ENCODE data around the gene RNPS1. TPM values are rescaled to one million over a fixed set of nuclear protein-coding genes. Genes with fewer than 3 reads are reported as not detected.

Gene RNPS1
- polyA plus RNA-seq, 2 donors: 41.4 to 100.0 TPM

DNA sequence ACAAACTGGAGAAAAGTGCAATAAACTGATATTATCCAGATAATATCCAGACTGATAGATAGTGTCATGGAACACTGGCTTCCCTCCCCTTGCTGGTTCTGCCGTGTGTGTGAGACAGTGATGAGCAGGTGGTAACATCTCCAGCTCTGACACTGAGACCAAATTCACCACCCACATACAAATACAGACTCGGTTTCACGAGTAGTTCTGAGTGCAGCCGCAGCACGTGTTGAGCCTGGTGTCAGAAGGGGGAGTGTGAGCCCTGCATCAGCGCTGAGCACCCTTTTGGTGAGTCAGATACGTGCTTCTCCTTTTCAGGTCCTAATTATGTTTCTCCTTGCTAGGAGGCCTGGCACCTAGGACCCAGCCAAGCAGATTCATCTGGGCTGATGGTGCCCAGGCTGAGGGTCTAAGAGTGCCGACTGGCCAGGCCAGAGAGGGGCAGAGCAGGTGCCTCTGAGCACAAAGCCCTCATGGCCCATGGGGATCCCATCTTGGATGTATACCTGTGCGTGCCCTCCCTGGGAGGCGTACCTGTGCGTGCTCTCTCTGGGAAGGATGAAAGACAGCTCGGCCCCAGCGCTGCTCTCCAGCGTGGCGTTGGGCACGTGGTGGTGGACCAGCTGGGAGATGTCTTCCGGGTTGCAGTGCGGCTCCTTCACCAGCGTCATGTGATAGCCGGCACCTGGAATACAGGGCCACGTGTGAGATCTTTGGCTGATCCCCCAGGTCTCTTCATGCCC, 27.3 kb upstream of the RNPS1 start:
- Histone ChIP-seq H3K4me1 (ENCODE audit: control insufficient read depth in 2 of 2, insufficient read depth in 2 of 2, low read length in 1 of 2) (no peaks in the 10 kb centered on the region), H3K27ac (ENCODE audit: low read depth in 2 of 2, low read length in 1 of 2) (no peak overlapping the region), H3K9me3 (ENCODE audit: control insufficient read depth in 2 of 2, insufficient read depth in 1 of 2, low read depth in 1 of 2, low read length in 1 of 2) (no peaks in the 10 kb centered on the region), H3K4me3 (ENCODE audit: low read depth in 1 of 2, low read length in 2 of 2) (no peak overlapping the region), H3K27me3 (ENCODE audit: control insufficient read depth in 1 of 2, insufficient read depth in 2 of 2, low read length in 2 of 2) (no peaks in the 10 kb centered on the region), H3K36me3 (ENCODE audit: control insufficient read depth in 2 of 2, insufficient read depth in 2 of 2, low read length in 1 of 2) (peaks cover 0 to 3% of the 10 kb centered on the region in 2 donors)
- 89 to 91% methylated on average over 21 of the region's 21 CpGs for WGBS, 2 donors

DNA sequence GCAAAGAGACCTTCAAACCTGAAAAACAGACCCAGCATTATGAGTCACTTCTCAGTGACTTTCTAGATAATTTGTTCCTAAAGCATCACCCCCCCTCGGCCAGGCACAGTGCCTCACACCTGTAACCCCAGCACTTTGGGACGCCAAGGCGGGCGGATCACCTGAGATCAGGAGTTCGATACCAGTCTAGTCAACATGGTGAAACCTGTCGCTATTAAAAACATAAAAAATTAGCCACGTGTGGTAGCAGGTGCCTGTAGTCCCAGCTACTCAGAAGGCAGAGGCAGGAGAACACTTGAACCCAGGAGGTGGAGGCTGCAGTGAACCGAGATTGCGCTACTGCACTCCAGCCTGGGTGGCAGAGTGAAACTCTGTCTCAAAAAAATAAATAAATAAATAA, 24.3 kb upstream of the RNPS1 start:
- H3K36me3 ChIP-seq (ENCODE audit: control insufficient read depth in 2 of 2, insufficient read depth in 2 of 2, low read length in 1 of 2): peaks cover 0 to 3% of the 10 kb centered on the region in 2 donors
- H3K27me3 ChIP-seq (ENCODE audit: control insufficient read depth in 1 of 2, insufficient read depth in 2 of 2, low read length in 2 of 2): no peaks in the 10 kb centered on the region
- H3K27ac ChIP-seq (ENCODE audit: low read depth in 2 of 2, low read length in 1 of 2): no peak overlapping the region
- H3K9me3 ChIP-seq (ENCODE audit: control insufficient read depth in 2 of 2, insufficient read depth in 1 of 2, low read depth in 1 of 2, low read length in 1 of 2): no peaks in the 10 kb centered on the region
- WGBS, 2 donors: 89 to 90% methylated on average over 9 of the region's 9 CpGs
- H3K4me3 ChIP-seq (ENCODE audit: low read depth in 1 of 2, low read length in 2 of 2): no peak overlapping the region
- H3K4me1 ChIP-seq (ENCODE audit: control insufficient read depth in 2 of 2, insufficient read depth in 2 of 2, low read length in 1 of 2): no peaks in the 10 kb centered on the region

DNA sequence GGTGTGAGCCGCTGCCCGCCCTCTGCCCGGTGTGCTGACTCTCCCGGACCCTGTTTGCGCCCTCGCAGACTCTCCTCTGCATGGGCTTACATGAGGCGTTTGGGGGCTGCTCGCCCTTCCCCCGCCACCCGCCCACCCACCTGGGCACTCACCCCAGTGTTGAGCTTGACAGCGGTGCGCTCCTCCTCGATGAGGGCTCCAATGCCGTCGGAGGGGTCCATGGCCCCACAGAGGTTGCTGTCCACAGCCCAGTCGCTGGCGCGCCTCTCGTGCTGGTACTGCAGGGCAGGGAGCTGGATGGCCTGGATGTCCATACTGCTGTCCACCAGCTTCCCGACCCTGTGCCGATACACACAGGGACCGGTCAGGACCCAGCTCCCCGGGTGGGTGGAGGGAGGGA, 21.4 kb upstream of the RNPS1 start:
- Histone ChIP-seq H3K27ac (ENCODE audit: low read depth in 2 of 2, low read length in 1 of 2) (no peak overlapping the region), H3K9me3 (ENCODE audit: control insufficient read depth in 2 of 2, insufficient read depth in 1 of 2, low read depth in 1 of 2, low read length in 1 of 2) (no peaks in the 10 kb centered on the region), H3K36me3 (ENCODE audit: control insufficient read depth in 2 of 2, insufficient read depth in 2 of 2, low read length in 1 of 2) (peaks cover 0 to 11% of the 10 kb centered on the region in 2 donors), H3K4me1 (ENCODE audit: control insufficient read depth in 2 of 2, insufficient read depth in 2 of 2, low read length in 1 of 2) (no peaks in the 10 kb centered on the region), H3K4me3 (ENCODE audit: low read depth in 1 of 2, low read length in 2 of 2) (no peak overlapping the region), H3K27me3 (ENCODE audit: control insufficient read depth in 1 of 2, insufficient read depth in 2 of 2, low read length in 2 of 2) (no peaks in the 10 kb centered on the region)
- 93 to 95% methylated on average over 23 of the region's 23 CpGs for WGBS, 2 donors

DNA sequence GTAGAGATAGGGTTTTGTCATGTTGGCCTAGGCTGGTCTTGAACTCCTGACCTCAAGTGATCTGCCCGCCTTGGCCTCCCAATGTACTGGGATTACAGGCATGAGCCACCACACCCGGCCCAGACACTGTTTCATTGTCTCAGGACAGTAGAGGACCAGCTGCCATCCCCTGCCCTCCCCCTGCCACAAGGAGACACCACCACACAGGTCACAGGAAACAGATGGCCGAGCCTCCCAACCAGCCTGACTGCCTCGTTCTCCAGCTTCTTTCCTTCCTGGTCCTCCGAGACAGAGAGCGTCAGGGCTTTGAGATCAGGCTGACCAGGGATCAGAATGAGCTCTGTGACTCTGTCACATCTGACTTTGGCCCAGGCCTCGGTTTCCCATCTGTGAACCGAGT, 20.8 kb upstream of the RNPS1 start:
- Histone ChIP-seq H3K9me3 (ENCODE audit: control insufficient read depth in 2 of 2, insufficient read depth in 1 of 2, low read depth in 1 of 2, low read length in 1 of 2) (no peaks in the 10 kb centered on the region), H3K27me3 (ENCODE audit: control insufficient read depth in 1 of 2, insufficient read depth in 2 of 2, low read length in 2 of 2) (no peaks in the 10 kb centered on the region), H3K4me1 (ENCODE audit: control insufficient read depth in 2 of 2, insufficient read depth in 2 of 2, low read length in 1 of 2) (no peaks in the 10 kb centered on the region), H3K36me3 (ENCODE audit: control insufficient read depth in 2 of 2, insufficient read depth in 2 of 2, low read length in 1 of 2) (peaks cover 0 to 12% of the 10 kb centered on the region in 2 donors), H3K27ac (ENCODE audit: low read depth in 2 of 2, low read length in 1 of 2) (no peak overlapping the region), H3K4me3 (ENCODE audit: low read depth in 1 of 2, low read length in 2 of 2) (no peak overlapping the region)
- 75 to 78% methylated on average over 8 of the region's 8 CpGs for WGBS, 2 donors

DNA sequence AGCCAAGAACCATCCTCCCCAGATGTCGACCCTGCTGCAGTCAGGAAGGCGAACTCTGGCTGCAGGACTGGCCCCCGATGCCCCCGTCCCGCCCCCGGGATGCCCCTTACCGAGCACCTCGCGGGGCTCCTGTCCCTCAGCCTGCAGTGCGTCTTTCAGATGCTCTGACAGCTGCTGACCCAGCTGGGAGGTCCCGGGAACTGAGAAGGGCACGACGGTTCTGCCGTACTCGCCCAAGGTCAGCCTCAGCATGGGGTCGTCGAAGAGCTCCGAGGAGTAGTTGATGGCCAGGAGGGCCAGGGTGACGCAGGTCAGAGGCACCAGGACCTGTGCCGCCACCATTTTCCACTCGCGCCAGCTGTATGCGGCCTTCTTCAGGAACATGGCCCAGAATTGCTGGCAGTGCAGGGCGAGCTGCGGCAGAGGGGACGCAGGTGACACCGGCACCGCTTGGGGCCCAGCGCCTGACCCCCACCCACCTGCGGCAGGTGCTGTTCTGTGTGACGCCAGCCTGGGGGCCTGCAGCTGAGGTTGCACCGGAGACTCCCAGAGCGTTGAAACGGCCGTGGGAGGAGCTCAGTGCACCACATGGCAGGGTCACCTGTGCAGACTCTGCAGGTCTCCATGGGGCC, 20.1 kb upstream of the RNPS1 start:
- Histone ChIP-seq H3K4me1 (ENCODE audit: control insufficient read depth in 2 of 2, insufficient read depth in 2 of 2, low read length in 1 of 2) (no peaks in the 10 kb centered on the region), H3K36me3 (ENCODE audit: control insufficient read depth in 2 of 2, insufficient read depth in 2 of 2, low read length in 1 of 2) (peaks cover 0 to 14% of the 10 kb centered on the region in 2 donors)
- WGBS, 2 donors: 82 to 87% methylated on average over 35 of the region's 35 CpGs

DNA sequence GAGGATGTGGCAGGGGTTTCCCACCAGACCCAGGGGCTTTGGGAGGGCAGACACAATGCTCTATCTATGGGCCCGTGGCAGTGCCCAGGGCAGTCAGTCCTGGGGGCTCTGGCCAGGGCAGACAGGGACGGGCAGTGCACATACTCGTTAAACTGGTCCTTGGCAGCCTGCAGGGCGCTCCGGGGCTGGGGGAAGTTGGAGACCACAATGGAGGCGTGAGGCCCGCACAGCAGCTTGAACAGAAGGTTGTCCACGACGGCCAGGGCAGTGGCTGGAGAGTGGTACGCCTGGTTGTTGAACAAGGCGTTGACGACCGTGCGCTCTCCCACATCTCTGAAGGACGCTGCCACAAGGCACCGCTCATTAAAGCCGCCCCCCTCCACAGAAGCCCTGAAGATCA, 18.6 kb upstream of the RNPS1 start:
- Histone ChIP-seq H3K27me3 (ENCODE audit: control insufficient read depth in 1 of 2, insufficient read depth in 2 of 2, low read length in 2 of 2) (no peaks in the 10 kb centered on the region), H3K27ac (ENCODE audit: low read depth in 2 of 2, low read length in 1 of 2) (no peak overlapping the region), H3K4me3 (ENCODE audit: low read depth in 1 of 2, low read length in 2 of 2) (no peak overlapping the region), H3K9me3 (ENCODE audit: control insufficient read depth in 2 of 2, insufficient read depth in 1 of 2, low read depth in 1 of 2, low read length in 1 of 2) (no peaks in the 10 kb centered on the region), H3K36me3 (ENCODE audit: control insufficient read depth in 2 of 2, insufficient read depth in 2 of 2, low read length in 1 of 2) (peaks cover 0 to 14% of the 10 kb centered on the region in 2 donors), H3K4me1 (ENCODE audit: control insufficient read depth in 2 of 2, insufficient read depth in 2 of 2, low read length in 1 of 2) (no peaks in the 10 kb centered on the region)
- WGBS, 2 donors: 89 to 92% methylated on average over 17 of the region's 17 CpGs

More for the DNA sequence above, 20.1 kb upstream of the RNPS1 start:
- Histone ChIP-seq H3K27me3 (ENCODE audit: control insufficient read depth in 1 of 2, insufficient read depth in 2 of 2, low read length in 2 of 2) (no peaks in the 10 kb centered on the region), H3K27ac (ENCODE audit: low read depth in 2 of 2, low read length in 1 of 2) (no peak overlapping the region), H3K9me3 (ENCODE audit: control insufficient read depth in 2 of 2, insufficient read depth in 1 of 2, low read depth in 1 of 2, low read length in 1 of 2) (no peaks in the 10 kb centered on the region), H3K4me3 (ENCODE audit: low read depth in 1 of 2, low read length in 2 of 2) (no peak overlapping the region)

DNA sequence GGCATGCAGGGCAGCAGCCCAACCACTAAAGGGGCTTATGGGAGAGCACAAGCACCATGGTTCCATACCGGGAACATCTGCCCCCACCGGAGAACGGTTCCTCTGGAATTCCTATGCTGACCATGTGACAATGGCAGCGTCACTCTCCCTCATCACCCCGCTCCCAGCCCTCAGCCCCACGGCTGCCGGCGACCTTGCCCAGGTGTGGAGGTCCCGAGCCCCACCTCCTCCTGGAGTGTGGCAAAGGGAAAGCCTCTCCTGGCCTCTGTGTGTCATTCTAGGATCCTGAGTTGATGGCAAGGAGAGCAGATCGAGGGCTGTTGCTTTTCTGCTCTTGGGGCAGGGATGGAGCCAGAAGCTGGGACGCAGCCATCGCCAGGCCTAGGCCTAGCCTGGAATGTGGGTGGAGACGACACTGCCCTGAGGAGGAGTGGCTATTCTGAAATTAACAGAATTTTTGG, 17.8 kb upstream of the RNPS1 start:
- 66 to 71% methylated on average over 13 of the region's 13 CpGs for WGBS, 2 donors
- Histone ChIP-seq H3K4me3 (ENCODE audit: low read depth in 1 of 2, low read length in 2 of 2) (no peak overlapping the region), H3K27ac (ENCODE audit: low read depth in 2 of 2, low read length in 1 of 2) (no peak overlapping the region), H3K9me3 (ENCODE audit: control insufficient read depth in 2 of 2, insufficient read depth in 1 of 2, low read depth in 1 of 2, low read length in 1 of 2) (no peaks in the 10 kb centered on the region), H3K36me3 (ENCODE audit: control insufficient read depth in 2 of 2, insufficient read depth in 2 of 2, low read length in 1 of 2) (peaks cover 0 to 14% of the 10 kb centered on the region in 2 donors), H3K27me3 (ENCODE audit: control insufficient read depth in 1 of 2, insufficient read depth in 2 of 2, low read length in 2 of 2) (no peaks in the 10 kb centered on the region), H3K4me1 (ENCODE audit: control insufficient read depth in 2 of 2, insufficient read depth in 2 of 2, low read length in 1 of 2) (no peaks in the 10 kb centered on the region)

DNA sequence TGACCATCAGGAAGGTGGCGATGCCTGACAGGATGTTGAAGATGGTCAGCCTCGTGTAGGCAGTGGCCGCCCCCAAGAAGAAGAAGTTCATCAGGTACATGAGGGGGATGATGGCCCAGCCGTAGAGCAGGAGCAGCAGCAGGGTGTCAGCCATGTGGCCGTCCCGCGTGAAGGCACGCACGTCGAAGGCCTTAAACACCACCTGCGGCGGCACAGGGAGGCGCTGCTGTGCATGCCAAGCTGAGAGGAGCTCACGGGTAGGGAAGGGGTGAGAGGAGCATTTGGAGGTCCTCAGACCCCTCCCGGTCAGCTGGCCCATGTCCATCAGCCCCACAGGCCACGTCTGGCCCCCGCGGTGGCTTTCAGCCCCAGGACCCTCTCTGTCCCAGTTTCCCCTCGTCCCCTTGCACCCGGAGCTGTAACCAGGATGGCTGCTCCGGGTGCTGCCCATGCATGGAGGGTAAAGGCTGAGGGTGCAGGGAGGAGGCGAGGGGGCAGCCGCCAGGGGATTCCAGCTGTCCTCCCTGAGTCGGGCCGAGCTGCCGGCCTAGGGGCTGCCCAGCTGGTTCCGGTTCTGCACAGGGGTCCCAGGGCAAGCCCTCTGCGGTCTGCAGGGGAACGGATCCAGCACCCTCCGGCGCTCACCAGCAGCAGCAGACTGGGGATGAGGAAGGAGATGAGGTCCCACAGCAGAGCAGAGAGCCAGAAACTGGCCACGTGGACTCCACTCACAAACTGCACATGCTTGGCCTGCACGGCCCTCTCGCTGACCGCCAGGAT, 17.1 kb upstream of the RNPS1 start:
- Histone ChIP-seq H3K4me1 (ENCODE audit: control insufficient read depth in 2 of 2, insufficient read depth in 2 of 2, low read length in 1 of 2) (no peaks in the 10 kb centered on the region), H3K4me3 (ENCODE audit: low read depth in 1 of 2, low read length in 2 of 2) (no peak overlapping the region), H3K27ac (ENCODE audit: low read depth in 2 of 2, low read length in 1 of 2) (no peak overlapping the region), H3K9me3 (ENCODE audit: control insufficient read depth in 2 of 2, insufficient read depth in 1 of 2, low read depth in 1 of 2, low read length in 1 of 2) (no peaks in the 10 kb centered on the region), H3K27me3 (ENCODE audit: control insufficient read depth in 1 of 2, insufficient read depth in 2 of 2, low read length in 2 of 2) (no peaks in the 10 kb centered on the region), H3K36me3 (ENCODE audit: control insufficient read depth in 2 of 2, insufficient read depth in 2 of 2, low read length in 1 of 2) (peaks cover 0 to 14% of the 10 kb centered on the region in 2 donors)
- 88 to 90% methylated on average over 35 of the region's 35 CpGs for WGBS, 2 donors

DNA sequence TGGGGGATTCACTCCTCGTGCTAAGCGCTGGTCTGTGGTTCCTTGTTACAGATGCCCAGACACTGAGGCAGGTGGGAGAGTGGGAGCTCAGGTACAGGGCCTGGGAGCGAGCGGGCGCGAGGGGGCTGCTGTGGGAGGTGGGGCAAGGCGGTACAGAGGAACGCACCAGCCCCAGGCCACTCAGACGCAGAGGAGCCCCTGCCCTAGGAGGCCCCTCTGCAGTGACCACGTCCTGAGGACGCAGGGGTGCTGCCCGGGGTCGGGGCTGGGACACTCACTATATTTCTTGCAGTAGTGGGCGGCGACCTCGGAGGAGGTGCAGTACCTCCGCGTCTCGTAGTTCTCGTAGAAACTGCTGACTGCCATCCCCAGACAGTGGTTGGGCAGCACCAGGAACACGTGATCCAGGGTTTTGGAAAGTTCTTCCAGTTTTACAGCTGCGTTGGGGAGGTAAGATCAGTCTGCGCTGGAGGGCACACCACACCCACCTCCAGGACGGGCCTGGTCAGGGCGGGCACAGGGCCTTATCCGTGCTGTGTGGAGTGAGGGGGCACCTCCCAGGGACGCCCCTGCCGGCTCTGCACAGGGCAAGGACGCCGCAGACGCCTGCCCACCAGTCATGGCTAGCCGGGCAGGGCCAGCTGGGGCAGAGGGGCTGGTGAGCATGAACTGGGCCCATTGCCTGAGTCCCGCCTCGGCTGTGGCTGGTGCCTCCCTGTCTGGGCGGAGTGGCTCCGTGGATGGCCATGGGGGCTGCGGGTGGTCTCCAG, 16.3 kb upstream of the RNPS1 start:
- Histone ChIP-seq H3K4me3 (ENCODE audit: low read depth in 1 of 2, low read length in 2 of 2) (no peak overlapping the region), H3K36me3 (ENCODE audit: control insufficient read depth in 2 of 2, insufficient read depth in 2 of 2, low read length in 1 of 2) (peaks cover 0 to 14% of the 10 kb centered on the region in 2 donors), H3K27me3 (ENCODE audit: control insufficient read depth in 1 of 2, insufficient read depth in 2 of 2, low read length in 2 of 2) (no peaks in the 10 kb centered on the region), H3K9me3 (ENCODE audit: control insufficient read depth in 2 of 2, insufficient read depth in 1 of 2, low read depth in 1 of 2, low read length in 1 of 2) (no peaks in the 10 kb centered on the region), H3K27ac (ENCODE audit: low read depth in 2 of 2, low read length in 1 of 2) (no peak overlapping the region), H3K4me1 (ENCODE audit: control insufficient read depth in 2 of 2, insufficient read depth in 2 of 2, low read length in 1 of 2) (no peaks in the 10 kb centered on the region)
- 82 to 87% methylated on average over 37 of the region's 37 CpGs for WGBS, 2 donors

All from esophagus (tissue), 2 donors.